A549 (cell line): Measurements from ENCODE around the gene TCFL5. TPM values are rescaled to one million over a fixed set of nuclear protein-coding genes. Genes with fewer than 3 reads are reported as not detected.

Source experiments
- ATAC-seq, 2 experiments: fragments of 200-7000 bp in 1 of 2; fragments of >200 bp in 1 of 2; cut with Nextera tagmentation in 1 of 2; cut with Tn5 transposase in 1 of 2; 3 replicates each; pipeline versions ENCODE4 v1.8.0 to v1.9.1; 2018 to 2020; ENCODE audit warnings: mild to moderate bottlenecking in 1 of 2, moderate library complexity in 1 of 2
- CTCF ChIA-PET: fragments of 300-600 bp; sonication (Branson Sonifier 250); formaldehyde crosslinking; extraction: SDS; loops from one replicate; lab custom pipeline; 2021; ENCODE audit warnings: antibody characterized with exemption, inconsistent platforms; lab: Yijun Ruan, JAX
- POLR2A ChIA-PET: fragments of 350-600 bp; formaldehyde crosslinking; extraction: SDS; loops from one replicate; lab custom pipeline; 2021; ENCODE audit warnings: antibody characterized with exemption, inconsistent platforms; lab: Yijun Ruan, JAX
- DNase-seq, 2 experiments: peaks; one replicate each; pipeline versions ENCODE4 v3.0.0 to v3.0.0-alpha.2; 2011 to 2016; ENCODE audit warnings: low read depth in 1 of 2, low spot score in 1 of 2
- FAIRE-seq: peaks from 2 replicates; lab custom pipeline; 2011; peaks lifted over from hg19 to GRCh38; lab: Jason Lieb, UNC
- H3K27ac ChIP-seq, 2 experiments: fragments of >200 bp; sonication (Bioruptor Twin); formaldehyde crosslinking; 3 replicates each; pipeline ENCODE4 v1.5.1; 2016 to 2017
- H3K4me1 ChIP-seq: fragments of >200 bp; sonication (Bioruptor Twin); formaldehyde crosslinking; 3 replicates; pipeline ENCODE4 v1.6.1; 2016
- H3K4me2 ChIP-seq: fragments of >200 bp; sonication (Bioruptor Twin); formaldehyde crosslinking; 3 replicates; pipeline ENCODE4 v1.6.1; 2016
- H3K4me3 ChIP-seq: fragments of >200 bp; sonication (Bioruptor Twin); formaldehyde crosslinking; 3 replicates; pipeline ENCODE4 v1.5.1; 2016
- H3K9me3 ChIP-seq: fragments of >200 bp; sonication (Bioruptor Twin); formaldehyde crosslinking; 3 replicates; pipeline ENCODE4 v1.6.1; 2016
- ATOH8 ChIP-seq: fragments of 250-450 bp; sonication (Bioruptor Pico); IDR thresholded peaks from 2 replicates; pipeline ENCODE4 v1.5.0; 2020; ENCODE audit warnings: low read depth, mild to moderate bottlenecking, moderate library complexity
- CBX2 ChIP-seq: fragments of 200-600 bp; sonication (generic); IDR thresholded peaks from 2 replicates; pipeline ENCODE4 v1.6.1; 2016; ENCODE audit warnings: low read depth, mild to moderate bottlenecking, borderline replicate concordance
- CEBPB ChIP-seq, 2 experiments: fragments of >200 bp in 1 of 2; sonication (Bioruptor Twin) in 1 of 2; formaldehyde crosslinking in 1 of 2; IDR thresholded peaks; 2 replicates each; pipeline ENCODE4 v1.6.1; 2012 to 2016
- CHD2 ChIP-seq: fragments of 150-350 bp; IDR thresholded peaks from 2 replicates; pipeline ENCODE4 v1.6.1; 2014; ENCODE audit warnings: low read length; ENCODE audit not compliant: partially characterized antibody
- ESRRA ChIP-seq: fragments of 150-350 bp; IDR thresholded peaks from 2 replicates; pipeline ENCODE4 v1.6.1; 2014; ENCODE audit warnings: mild to moderate bottlenecking, low read length, borderline replicate concordance
- FOSB ChIP-seq: fragments of 250-450 bp; sonication (Bioruptor Pico); IDR thresholded peaks from 2 replicates; pipeline ENCODE4 v1.5.0; 2020; ENCODE audit warnings: mild to moderate bottlenecking, moderate library complexity
- FOXS1 ChIP-seq: fragments of 250-450 bp; sonication (Bioruptor Pico); IDR thresholded peaks from 2 replicates; pipeline ENCODE4 v1.5.0; 2020; ENCODE audit warnings: mild to moderate bottlenecking, moderate library complexity
- HEYL ChIP-seq: fragments of 250-450 bp; sonication (Bioruptor Pico); IDR thresholded peaks from 2 replicates; pipeline ENCODE4 v1.8.0; 2021; ENCODE audit warnings: mild to moderate bottlenecking, moderate library complexity
- HOXB13 ChIP-seq: fragments of 250-450 bp; sonication (Bioruptor Pico); IDR thresholded peaks from 2 replicates; pipeline ENCODE4 v1.5.0; 2020; ENCODE audit warnings: low read depth, mild to moderate bottlenecking, moderate library complexity
- KDM5A ChIP-seq: fragments of 200-600 bp; sonication (generic); IDR thresholded peaks from 2 replicates; pipeline ENCODE4 v1.6.1; 2016; ENCODE audit warnings: antibody characterized with exemption, mild to moderate bottlenecking
- MAFK ChIP-seq: fragments of 450-650 bp; IDR thresholded peaks from 2 replicates; pipeline ENCODE4 v1.6.1; 2014; ENCODE audit not compliant: partially characterized antibody
- MAZ ChIP-seq: fragments of 150-350 bp; IDR thresholded peaks from 2 replicates; pipeline ENCODE4 v1.6.1; 2014; ENCODE audit warnings: antibody characterized with exemption, low read depth, low read length, borderline replicate concordance
- MYC ChIP-seq: IDR thresholded peaks from 2 replicates; pipeline ENCODE4 v1.6.1; 2012; ENCODE audit warnings: mild to moderate bottlenecking, inconsistent platforms, low read length, improper control_type of control experiment, borderline replicate concordance
- NFE2L2 ChIP-seq: fragments of 150-350 bp; conservative IDR thresholded peaks from 2 replicates; pipeline ENCODE4 v1.6.1; 2014; ENCODE audit warnings: low read length
- NPAS2 ChIP-seq: fragments of 250-450 bp; sonication (Bioruptor Pico); IDR thresholded peaks from 2 replicates; pipeline ENCODE4 v1.8.0; 2022; ENCODE audit warnings: mild to moderate bottlenecking, moderate library complexity, borderline replicate concordance
- NR3C1 ChIP-seq: fragments of >200 bp; sonication (Bioruptor Twin); formaldehyde crosslinking; IDR thresholded peaks from 3 replicates; pipeline ENCODE4 v1.6.1; 2017
- RCOR1 ChIP-seq: fragments of 150-350 bp; IDR thresholded peaks from 2 replicates; pipeline ENCODE4 v1.6.1; 2014; ENCODE audit warnings: antibody characterized with exemption, low read length, low read depth
- RFX5 ChIP-seq: fragments of 450-650 bp; IDR thresholded peaks from 2 replicates; pipeline ENCODE4 v1.7.1; 2014; ENCODE audit warnings: antibody characterized with exemption, mild to moderate bottlenecking, moderate library complexity
- SREBF2 ChIP-seq: fragments of 450-650 bp; IDR thresholded peaks from 2 replicates; pipeline ENCODE4 v1.6.1; 2014; ENCODE audit warnings: mild to moderate bottlenecking, moderate library complexity
- TFCP2L1 ChIP-seq: fragments of 250-450 bp; sonication (Bioruptor Pico); IDR thresholded peaks from 2 replicates; pipeline ENCODE4 v1.5.0; 2021; ENCODE audit warnings: mild to moderate bottlenecking
- TP53 ChIP-seq: fragments of 250-450 bp; sonication (Bioruptor Pico); IDR thresholded peaks from 2 replicates; pipeline ENCODE4 v1.5.0; 2021; ENCODE audit warnings: mild to moderate bottlenecking, moderate library complexity
- ZFP36 ChIP-seq: fragments of 450-650 bp; IDR thresholded peaks from 2 replicates; pipeline ENCODE4 v1.6.1; 2014; ENCODE audit warnings: borderline replicate concordance; ENCODE audit not compliant: partially characterized antibody
- ZSCAN20 ChIP-seq: fragments of 250-450 bp; sonication (Bioruptor Pico); IDR thresholded peaks from 2 replicates; pipeline ENCODE4 v1.8.0; 2022; ENCODE audit warnings: mild to moderate bottlenecking, moderate library complexity
- WGBS: methylation state at CpG from one replicate; pipeline ENCODE4 v1.1.6; 2017; ENCODE audit errors: missing lambda C conversion rate; 5-methylcytosine and 5-hydroxymethylcytosine counted together
- polyA plus RNA-seq, 4 experiments: library from polyadenylated mRNA; depleted of rRNA in 3 of 4; stranded (reverse); fragments of >200 nt; fragmentation: RNase III in 1 of 4; extraction: RNeasy Plus Mini Kit Qiagen cat#74134 plus additional on column Dnase treatment in 1 of 4; gene quantifications; 2 replicates in 3 of 4; 3 replicates in 1 of 4; pipeline ENCODE4 v1.2.3, GENCODE V29; 2011 to 2017
- TF ChIP-seq, protein P1 (sequence below): fragments of 200-600 bp; sonication (generic); IDR thresholded peaks from 2 replicates; pipeline ENCODE4 v1.6.1; 2016; ENCODE audit warnings: antibody characterized with exemption, mild to moderate bottlenecking, moderate library complexity

The TCFL5 gene
- polyA plus RNA-seq, 2 of the 4 experiments (the other 2 are of a cell fraction): 5.6 to 7.1 TPM

DNA sequence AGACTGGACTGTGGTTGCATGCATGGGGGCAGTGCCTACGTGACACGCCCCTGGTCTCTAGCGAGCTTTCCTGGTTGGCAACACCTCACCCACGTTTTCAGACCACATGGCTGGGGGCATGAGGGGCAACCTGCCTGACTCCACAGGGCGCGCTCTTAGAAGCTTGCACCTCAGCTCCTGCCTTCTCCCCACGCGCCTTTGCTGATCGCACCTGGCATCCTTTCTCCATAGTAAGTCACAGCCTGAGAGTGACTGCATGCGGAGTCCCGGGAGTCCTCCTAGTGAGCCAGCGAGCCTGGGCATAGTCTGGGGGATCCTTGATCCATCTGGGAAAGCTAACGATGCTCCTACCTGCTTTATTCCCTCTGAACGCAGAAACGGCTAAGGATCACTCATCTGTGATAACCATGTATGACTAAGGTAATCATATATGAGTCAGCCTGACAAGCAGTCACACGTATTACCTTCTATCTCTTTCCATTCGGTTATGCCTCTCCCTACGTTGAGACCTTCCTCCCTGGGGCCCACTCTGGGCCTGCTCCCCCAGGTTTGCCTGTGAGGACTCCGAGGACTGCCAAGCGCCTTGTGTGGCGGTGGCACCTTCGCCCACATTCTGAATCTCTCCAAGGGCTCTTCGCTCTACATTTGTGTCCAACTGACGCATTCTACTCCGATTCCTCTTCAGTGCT is 4.5 kb downstream of the TCFL5 start:
- DNase-seq: no peak
- Histone ChIP-seq H3K4me2 (no peak overlapping the region), H3K27ac (no peak overlapping the region), H3K9me3 (no peaks in the 10 kb centered on the region), H3K4me3 (no peak overlapping the region)
- no peak for ATAC-seq
- no peak for FAIRE-seq
- TF ChIP-seq KDM5A (no peak), TFCP2L1 (no peak), CBX2 (no peak), CHD2 (no peak), ZFP36 (no peak), MAZ (no peak), NR3C1 (no peak), NFE2L2 (no peak), SREBF2 (no peak), HEYL (no peak), TP53 (no peak), ATOH8 (CRISPR knock-in tag) (no peak), HOXB13 (no peak), MYC (no peak), RCOR1 (no peak), CEBPB (IDR thresholded peaks at IDR 0.05) (no peak), ESRRA (no peak)
- TF ChIP-seq, protein P1, sequence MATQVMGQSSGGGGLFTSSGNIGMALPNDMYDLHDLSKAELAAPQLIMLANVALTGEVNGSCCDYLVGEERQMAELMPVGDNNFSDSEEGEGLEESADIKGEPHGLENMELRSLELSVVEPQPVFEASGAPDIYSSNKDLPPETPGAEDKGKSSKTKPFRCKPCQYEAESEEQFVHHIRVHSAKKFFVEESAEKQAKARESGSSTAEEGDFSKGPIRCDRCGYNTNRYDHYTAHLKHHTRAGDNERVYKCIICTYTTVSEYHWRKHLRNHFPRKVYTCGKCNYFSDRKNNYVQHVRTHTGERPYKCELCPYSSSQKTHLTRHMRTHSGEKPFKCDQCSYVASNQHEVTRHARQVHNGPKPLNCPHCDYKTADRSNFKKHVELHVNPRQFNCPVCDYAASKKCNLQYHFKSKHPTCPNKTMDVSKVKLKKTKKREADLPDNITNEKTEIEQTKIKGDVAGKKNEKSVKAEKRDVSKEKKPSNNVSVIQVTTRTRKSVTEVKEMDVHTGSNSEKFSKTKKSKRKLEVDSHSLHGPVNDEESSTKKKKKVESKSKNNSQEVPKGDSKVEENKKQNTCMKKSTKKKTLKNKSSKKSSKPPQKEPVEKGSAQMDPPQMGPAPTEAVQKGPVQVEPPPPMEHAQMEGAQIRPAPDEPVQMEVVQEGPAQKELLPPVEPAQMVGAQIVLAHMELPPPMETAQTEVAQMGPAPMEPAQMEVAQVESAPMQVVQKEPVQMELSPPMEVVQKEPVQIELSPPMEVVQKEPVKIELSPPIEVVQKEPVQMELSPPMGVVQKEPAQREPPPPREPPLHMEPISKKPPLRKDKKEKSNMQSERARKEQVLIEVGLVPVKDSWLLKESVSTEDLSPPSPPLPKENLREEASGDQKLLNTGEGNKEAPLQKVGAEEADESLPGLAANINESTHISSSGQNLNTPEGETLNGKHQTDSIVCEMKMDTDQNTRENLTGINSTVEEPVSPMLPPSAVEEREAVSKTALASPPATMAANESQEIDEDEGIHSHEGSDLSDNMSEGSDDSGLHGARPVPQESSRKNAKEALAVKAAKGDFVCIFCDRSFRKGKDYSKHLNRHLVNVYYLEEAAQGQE: no peak
- TF ChIP-seq, all 56 proteins: peak for 0
- peaks cover 13% of the 10 kb centered on the region for H3K4me1 ChIP-seq
- WGBS: 90% methylated on average over 25 of the region's 25 CpGs
- ChIA-PET POLR2A (no interaction called here), CTCF (interaction anchor here (1.2 kb wide), 1 partner anchor 20 kb away, joined by 3 read pairs; no protein-coding TSS in a partner anchor)

GRCh38 chr20:62855120-62855519 is 6.5 kb downstream of the TCFL5 start:
- H3K9me3 ChIP-seq: no peaks in the 10 kb centered on the region
- ChIA-PET CTCF (interaction anchor here (0.8 to 2.7 kb wide), 6 partner anchors 10 to 450 kb away, joined by 3 to 7 read pairs (median 3); no protein-coding TSS in a partner anchor), POLR2A (no interaction called here)
- 92% methylated on average over 5 of the region's 5 CpGs for WGBS
- H3K27ac ChIP-seq: no peak overlapping the region
- ATAC-seq (no peak), DNase-seq (no peak), FAIRE-seq (no peak)
- no peak overlapping the region for H3K4me3 ChIP-seq
- peaks cover 6% of the 10 kb centered on the region for H3K4me1 ChIP-seq
- H3K4me2 ChIP-seq: no peak overlapping the region
- TF ChIP-seq FOXS1 (CRISPR knock-in tag) (no peak), ZSCAN20 (CRISPR knock-in tag) (no peak), FOSB (CRISPR knock-in tag) (no peak), RFX5 (no peak), MAFK (no peak), NPAS2 (CRISPR knock-in tag) (no peak), ZFP36 (no peak)
